OCI-M1 (cell line): ENCODE results near the gene GABRB3.
"Not testable (repeated sequence)": the region's sequence is repeated elsewhere in the genome, so short reads cannot be mapped to it uniquely, and the experiment has no call there.

Experiments
- DNase-seq: peaks from one replicate; lab custom pipeline; 2025; lab: John Stamatoyannopoulos, UW

Gene GABRB3

GRCh38 chr15:26736502-26737248 is 36.2 kb downstream of the GABRB3 start:
- DNase-seq = no peak

- no peak for DNase-seq
Measured at GRCh38 chr15:26731965-26732364, 40.9 kb downstream of the GABRB3 start.

DNA sequence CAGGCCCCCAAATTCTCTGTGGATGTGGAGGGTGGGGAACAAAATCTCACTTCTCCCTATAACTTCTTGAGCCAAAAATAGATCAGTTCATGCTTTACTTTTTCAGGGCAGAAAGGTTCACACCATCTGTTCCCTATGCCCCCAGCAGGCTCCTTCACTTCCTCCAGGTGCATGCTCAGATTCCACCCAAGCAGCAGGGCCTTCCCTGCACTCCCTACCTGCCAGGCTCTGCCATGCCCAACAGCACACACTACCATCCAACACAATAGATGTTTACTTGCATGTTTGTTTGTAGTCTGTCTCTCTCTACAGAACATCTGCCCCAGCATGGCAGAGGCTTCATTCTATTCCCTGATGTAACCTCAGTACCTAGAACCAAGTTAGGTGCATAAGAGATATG is 43.3 kb downstream of the GABRB3 start:
- no peak for DNase-seq

DNA sequence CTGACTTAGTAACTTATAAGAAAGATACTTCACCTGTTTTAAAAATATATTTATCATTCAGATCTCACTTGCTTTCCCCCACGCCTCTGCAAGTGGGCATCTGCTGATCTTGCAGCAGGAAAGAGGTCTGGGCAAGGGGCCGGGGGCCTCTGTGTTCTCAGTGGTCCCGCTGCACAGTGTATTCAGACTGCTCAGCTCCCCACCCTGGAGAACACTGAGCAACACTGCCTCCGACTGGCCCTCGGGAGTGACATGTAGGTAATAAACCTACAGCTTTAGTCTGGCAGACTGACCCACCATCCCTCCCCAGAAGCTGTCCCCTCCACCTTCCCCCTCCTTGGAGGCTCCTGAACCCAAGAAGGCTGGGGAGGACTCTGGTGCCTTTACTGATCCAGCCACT is 43.8 kb downstream of the GABRB3 start:
- DNase-seq = no peak

DNA sequence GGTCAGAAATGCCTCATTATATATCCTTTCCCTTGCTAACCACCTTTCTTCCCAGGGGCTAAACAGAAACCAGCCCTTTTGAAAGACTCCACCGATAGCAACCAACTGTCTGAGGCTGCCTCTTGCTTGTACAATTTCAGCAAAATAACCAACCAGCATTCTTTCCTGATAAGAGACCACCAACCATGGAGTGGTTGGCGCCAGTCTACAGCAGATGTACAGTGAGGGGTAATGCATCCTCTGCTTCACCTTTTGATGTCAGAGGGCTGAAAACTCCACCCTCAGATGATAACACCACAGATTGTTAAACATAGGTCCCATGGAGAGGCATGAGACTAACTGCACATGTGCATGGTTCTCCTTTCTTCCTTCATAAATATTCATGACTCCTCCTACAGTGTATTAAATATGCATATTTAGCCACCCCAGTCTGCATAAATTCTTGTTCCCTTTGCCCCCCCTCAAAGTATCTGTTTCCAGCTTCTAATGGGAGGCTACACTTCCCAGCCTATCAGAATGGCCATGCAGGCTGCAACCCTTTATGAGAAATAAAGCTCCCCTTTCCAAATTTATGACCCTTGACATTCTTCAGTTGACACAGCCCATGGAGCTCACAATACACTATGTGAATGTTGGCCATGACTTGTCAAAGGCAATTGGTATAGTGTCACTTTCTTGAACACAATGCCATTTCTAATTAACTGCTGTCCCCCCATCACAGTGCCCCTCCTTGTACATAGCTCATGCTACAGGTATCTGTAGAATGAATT is 48.3 kb downstream of the GABRB3 start:
- no peak for DNase-seq

DNA sequence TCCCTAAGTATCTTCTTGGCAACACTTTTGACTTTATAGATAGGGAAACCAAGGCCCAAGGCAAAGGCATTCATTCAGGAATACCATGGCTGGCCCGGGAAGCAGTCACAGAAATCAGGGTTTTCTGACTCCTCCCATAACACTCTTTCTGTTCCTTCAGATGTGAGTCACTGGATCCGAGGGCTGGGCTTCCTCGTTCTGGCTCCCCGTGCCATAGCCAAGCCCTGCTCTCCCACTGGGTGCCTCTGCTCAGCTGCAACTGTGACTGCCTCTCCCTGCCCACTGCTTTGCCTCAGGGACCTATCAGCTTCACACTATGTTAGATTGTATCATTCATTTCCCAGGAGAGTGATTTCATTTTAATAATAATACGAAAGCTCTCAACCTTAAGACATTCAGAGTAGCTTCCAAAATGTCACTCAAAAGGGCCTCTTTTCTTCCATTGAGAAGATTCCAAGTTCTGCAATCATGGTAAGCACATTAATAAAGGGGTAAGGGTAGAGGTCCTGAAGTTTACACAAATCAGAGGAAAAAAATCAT is 50.2 kb downstream of the GABRB3 start:
- DNase-seq = no peak

DNA sequence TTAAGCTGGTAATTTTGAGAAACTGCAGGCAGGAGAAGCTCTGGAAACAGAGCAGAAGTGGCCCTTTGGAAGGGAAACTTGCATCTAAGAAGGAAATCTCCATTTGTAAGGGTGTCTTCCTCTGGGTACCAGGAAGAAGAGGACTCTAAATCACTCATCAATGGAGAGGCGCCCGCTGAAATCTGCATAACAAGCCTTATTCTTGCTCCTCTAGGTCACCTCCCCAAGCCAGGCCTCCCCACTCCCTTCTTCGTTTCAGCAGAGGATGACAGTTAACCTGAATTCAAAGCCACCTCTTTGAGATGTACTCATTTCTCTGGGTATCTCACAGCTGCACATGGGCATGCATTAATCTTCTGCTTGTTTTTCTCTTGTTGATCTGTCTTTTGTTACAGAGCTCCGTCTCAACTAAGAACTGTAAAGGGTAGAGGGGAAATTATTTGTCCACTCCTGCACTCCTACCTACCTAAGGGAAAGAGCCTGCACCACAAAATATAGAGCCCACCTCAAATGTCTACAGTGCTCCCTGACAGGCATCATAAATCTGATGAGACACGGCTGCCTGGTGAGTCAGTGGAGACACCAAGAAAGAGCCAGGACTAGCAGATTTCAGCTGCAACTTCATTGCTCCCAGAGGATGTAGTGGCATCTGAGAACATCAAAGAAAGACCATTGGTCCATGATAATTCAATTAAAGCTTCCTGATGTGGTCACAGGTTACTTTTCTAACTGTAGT is 51.5 kb downstream of the GABRB3 start:
- DNase-seq = no peak

GRCh38 chr15:26720546-26720945 is 52.3 kb downstream of the GABRB3 start:
- DNase-seq = no peak

DNA sequence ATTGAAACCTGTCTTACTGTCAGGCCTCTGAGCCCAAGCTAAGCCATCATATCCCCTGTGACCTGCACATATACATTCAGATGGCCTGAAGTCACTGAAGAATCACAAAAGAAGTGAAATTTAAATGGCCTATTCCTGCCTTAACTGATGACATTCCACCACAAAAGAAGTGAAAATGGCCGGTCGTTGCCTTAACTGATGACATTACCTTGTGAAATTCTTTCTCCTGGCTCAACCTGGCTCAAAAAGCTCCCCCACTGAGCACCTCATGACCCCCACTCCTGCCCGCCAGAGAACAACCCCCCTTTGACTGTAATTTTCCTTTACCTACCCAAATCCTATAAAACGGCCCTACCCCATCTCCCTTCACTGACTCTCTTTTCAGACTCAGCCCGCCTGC is 53.0 kb downstream of the GABRB3 start:
- not testable (repeated sequence) for DNase-seq

DNA sequence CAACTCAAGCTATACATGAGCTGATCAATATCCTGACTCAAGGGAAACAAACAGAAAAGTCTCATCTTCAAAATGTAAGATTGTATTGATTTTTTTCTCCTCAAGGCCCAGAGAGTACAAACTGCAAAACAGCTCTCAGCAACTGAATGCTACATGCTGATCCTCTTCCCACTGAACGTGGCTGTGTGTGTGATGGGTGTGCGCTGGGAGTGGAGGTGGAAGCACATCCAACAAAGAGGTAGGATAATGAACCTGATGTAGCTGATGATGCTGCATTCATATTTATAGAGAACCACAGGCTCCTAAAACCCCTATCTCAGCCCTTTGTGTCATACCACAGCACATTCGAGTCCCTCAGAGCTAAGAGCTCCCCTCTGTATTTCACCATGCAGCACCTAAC is 56.8 kb downstream of the GABRB3 start:
- DNase-seq = no peak

- no peak for DNase-seq
Measured at GRCh38 chr15:26713498-26713897, 59.4 kb downstream of the GABRB3 start.

DNA sequence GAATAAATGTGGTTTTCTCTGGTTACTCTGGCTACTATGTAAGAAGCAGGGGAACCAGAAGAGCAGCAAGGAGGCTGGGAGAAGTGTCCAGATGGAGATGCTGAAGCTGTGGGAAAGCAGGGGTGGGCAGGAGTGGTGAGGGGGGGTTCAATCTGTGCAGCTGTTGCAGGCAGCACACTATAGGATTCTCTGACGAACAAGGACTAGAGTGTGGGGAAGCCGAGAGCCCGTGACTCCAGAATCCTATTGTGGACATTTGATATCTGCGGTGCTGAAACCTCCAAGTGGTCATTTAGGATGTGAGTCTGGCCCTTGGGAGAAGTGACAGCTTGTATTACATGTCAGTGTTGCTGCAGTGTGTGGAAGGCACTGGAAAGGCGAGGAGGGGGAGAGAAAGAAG is 60.5 kb downstream of the GABRB3 start:
- no peak for DNase-seq

DNA sequence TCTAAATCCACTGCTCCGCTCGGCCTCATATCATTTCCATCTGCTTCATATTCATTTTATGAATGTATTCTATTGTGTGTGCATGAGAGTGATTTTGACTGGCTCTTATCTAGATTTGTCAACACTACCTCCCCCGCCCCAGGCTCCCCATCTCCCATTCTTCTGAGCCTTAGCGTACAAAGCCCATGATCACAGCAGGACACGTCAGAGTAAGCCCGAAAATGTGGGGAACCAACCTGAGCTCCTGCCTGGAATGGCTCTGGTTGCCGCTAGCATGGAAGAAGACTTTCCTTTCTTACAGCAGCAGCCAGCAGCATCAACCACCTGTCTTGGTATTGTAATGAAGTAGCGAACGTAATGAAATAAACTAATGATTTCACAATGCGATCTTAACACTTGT is 61.4 kb downstream of the GABRB3 start:
- DNase-seq = no peak

GRCh38 chr15:26702381-26702780 is 70.5 kb downstream of the GABRB3 start:
- no peak for DNase-seq

GRCh38 chr15:26698555-26698954 is 74.3 kb downstream of the GABRB3 start:
- no peak for DNase-seq

GRCh38 chr15:26697913-26698312 is 75.0 kb downstream of the GABRB3 start:
- no peak for DNase-seq

GRCh38 chr15:26691249-26691648 is 81.6 kb downstream of the GABRB3 start:
- DNase-seq = no peak

GRCh38 chr15:26690778-26691177 is 82.1 kb downstream of the GABRB3 start:
- no peak for DNase-seq

DNA sequence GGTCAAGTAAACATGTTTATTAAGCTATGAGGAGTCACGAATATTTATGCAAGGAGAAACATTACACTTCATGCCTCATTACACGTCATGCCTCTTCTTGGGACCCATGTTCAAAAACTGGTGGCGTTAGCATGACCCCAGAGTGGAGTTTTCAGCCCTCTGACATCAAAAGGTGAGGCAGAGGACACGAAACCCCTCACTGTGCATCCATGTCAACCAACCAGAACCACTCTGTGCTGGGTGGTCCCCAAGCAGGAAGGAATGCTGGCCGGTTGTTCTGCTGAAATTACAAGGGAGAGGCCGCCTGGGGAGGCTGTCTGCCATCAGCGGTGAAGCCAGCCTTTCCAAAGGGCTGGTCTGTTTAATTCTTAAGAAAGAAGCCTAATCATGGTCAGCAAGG is 83.4 kb downstream of the GABRB3 start:
- no peak for DNase-seq

DNA sequence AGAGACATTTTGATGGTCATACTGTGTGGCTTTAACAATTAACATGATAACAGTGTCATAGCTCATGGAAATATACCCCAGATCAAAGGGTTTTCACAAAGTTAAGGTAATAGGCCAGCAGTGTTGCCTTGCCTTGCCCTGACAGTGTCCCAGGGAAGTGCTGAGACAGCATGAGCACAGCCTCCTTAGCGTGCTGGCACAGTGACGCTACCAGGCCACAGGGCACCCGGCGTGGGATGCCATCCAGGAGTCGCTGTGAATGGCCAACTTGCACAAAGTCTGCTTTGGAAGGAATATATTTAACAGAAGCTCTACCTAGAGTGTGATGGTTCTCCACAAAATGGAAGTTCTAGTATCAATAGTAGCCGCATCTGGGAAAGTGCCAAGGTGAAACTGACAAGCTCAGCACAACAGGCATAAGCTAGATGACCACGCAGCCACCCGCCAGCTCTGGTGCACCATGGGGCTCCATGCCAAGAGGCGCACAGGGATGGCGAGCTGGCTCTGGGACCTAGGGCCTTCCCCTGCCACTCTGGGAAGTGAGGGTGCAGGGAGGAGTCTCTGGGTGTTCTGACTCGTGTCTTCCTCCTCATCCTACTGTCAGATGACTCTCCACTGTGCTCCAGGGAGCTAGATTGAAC is 86.2 kb downstream of the GABRB3 start:
- no peak for DNase-seq

GRCh38 chr15:26682598-26683164 is 90.2 kb downstream of the GABRB3 start:
- DNase-seq = no peak

DNA sequence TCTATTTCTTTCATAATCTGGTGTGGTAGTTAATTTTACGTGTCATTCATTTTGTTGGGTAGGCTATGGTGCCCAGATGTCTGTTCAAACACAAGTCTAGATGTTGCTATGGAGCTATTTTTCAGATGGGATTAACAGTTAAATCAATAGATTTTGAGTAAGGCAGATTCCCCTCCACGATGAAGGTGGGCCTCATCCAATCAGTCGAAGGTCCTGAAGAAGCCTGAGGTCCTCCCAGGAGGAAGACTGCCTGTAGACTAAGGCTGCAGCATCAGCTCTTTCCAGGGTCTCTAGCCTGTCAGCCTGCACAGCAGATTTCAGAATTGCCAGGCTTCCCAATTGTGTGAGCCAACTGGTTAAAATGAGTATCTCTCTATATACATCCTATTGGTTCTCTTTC is 92.9 kb downstream of the GABRB3 start:
- DNase-seq = no peak
